Upper lobe of right lung (tissue), 1 donor: Measurements from ENCODE around the gene EFCAB5. TPM values are rescaled to one million over a fixed set of nuclear protein-coding genes. Genes with fewer than 3 reads are reported as not detected.

Source experiments
- ATAC-seq: fragments of 200-7000 bp; cut with Tn5 transposase; one replicate; pipeline ENCODE4 v1.9.1; 2020; ENCODE audit warnings: mild to moderate bottlenecking, moderate library complexity
- DNase-seq: peaks from one replicate; pipeline ENCODE4 v3.0.0-alpha.2; 2020
- H3K27ac ChIP-seq: fragments of 200-600 bp; one replicate; pipeline ENCODE4 v1.8.0; 2022
- H3K27me3 ChIP-seq: fragments of 200-600 bp; one replicate; pipeline ENCODE4 v1.8.0; 2022; ENCODE audit warnings: mild to moderate bottlenecking
- H3K36me3 ChIP-seq: fragments of 200-600 bp; one replicate; pipeline ENCODE4 v1.8.0; 2022
- H3K4me1 ChIP-seq: fragments of 200-600 bp; one replicate; pipeline ENCODE4 v1.8.0; 2022
- H3K4me3 ChIP-seq: fragments of 200-600 bp; one replicate; pipeline ENCODE4 v1.8.0; 2022; ENCODE audit warnings: mild to moderate bottlenecking
- H3K9me3 ChIP-seq: fragments of 200-600 bp; one replicate; pipeline ENCODE4 v1.8.0; 2022
- intact Hi-C: fragments of 100-400 bp; cut with DNase I; formaldehyde crosslinking; loops from one replicate; pipeline ENCODE4 v1.11.0; 2022
- total RNA-seq: library from RNA; stranded (reverse); fragmentation: NEBNext Ultra II Directional; extraction: Animal tissue kit (Norgen Biotek cat#: 25700); gene quantifications from one replicate; pipeline ENCODE4 v1.2.1, GENCODE V29; 2021
- TF ChIP-seq, protein P1 (sequence below): fragments of 200-600 bp; IDR thresholded peaks from one replicate; pipeline ENCODE4 v1.8.0; 2022; ENCODE audit warnings: antibody characterized with exemption
- donor health status: DM: no; HTN: yes; CAD: no; lungs with severe emphysema.

Gene EFCAB5
- total RNA-seq, 1 donor from 2014 or later = 1.1 TPM

DNA sequence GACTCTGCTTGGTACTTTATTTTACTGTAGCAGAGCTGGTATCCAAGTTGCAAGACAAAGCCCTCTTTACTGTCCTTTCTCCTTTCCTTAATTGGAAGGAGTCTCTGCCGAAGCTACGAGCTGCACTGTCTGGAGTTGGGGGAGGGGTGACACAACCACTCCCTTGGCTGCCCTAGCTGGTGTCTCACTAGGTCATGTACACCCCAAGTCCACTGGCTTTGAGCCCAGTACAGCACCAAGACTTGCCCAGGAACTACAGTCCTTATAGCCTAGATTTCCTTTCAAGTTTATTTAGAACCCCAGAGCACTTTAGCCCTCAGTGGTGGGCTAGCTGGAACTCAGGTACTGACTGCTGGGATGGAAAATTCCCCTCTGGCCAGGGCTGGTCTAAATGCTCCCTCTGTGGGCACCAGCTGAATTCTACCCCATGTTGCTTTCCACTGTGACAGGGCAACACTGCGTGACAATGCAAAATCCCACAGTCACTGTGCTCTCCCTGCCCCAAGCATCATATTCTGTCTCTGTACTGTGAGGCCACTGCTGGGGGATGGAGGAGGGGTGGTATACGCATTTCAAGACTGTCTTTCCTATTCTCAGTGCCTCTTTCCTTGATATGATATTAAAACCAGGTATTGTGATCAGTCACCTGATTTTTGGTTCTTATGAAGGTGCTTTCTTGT is 18.4 kb downstream of the EFCAB5 start:
- Histone ChIP-seq H3K4me1 (no peaks in the 10 kb centered on the region), H3K27ac (no peak overlapping the region), H3K36me3 (no peaks in the 10 kb centered on the region), H3K4me3 (no peak overlapping the region), H3K9me3 (no peaks in the 10 kb centered on the region), H3K27me3 (no peaks in the 10 kb centered on the region)
- intact Hi-C loops = no loop called here
- DNase-seq = no peak
- TF ChIP-seq, protein P1, sequence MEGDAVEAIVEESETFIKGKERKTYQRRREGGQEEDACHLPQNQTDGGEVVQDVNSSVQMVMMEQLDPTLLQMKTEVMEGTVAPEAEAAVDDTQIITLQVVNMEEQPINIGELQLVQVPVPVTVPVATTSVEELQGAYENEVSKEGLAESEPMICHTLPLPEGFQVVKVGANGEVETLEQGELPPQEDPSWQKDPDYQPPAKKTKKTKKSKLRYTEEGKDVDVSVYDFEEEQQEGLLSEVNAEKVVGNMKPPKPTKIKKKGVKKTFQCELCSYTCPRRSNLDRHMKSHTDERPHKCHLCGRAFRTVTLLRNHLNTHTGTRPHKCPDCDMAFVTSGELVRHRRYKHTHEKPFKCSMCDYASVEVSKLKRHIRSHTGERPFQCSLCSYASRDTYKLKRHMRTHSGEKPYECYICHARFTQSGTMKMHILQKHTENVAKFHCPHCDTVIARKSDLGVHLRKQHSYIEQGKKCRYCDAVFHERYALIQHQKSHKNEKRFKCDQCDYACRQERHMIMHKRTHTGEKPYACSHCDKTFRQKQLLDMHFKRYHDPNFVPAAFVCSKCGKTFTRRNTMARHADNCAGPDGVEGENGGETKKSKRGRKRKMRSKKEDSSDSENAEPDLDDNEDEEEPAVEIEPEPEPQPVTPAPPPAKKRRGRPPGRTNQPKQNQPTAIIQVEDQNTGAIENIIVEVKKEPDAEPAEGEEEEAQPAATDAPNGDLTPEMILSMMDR = no peak
- ATAC-seq = no peak

DNA sequence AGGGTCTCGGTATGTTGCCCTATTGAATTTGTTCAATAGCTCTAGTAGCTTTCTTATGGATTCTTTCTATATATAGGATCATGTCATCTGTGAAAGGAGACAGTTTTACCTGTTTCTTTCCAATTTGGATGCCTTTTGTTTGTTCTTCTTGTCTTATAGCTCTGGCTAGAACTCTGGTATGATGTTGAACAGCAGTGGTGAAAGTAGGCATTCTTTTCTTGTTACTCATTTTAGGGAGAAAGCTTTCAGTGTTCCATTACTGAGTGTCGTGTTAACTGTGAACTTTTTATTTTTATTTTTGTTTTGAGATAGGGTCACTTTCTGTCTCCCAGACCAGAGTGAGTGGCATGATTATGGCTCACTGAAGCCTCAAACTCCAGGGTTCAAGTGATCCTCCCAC is 21.2 kb downstream of the EFCAB5 start:
- H3K27me3 ChIP-seq = no peaks in the 10 kb centered on the region
- no peak overlapping the region for H3K27ac ChIP-seq
- no peaks in the 10 kb centered on the region for H3K36me3 ChIP-seq
- DNase-seq (no peak), ATAC-seq (no peak)
- intact Hi-C loops = no loop called here
- H3K4me3 ChIP-seq = no peak overlapping the region
- H3K9me3 ChIP-seq = no peaks in the 10 kb centered on the region
- no peaks in the 10 kb centered on the region for H3K4me1 ChIP-seq
- TF ChIP-seq, protein P1 = no peak

DNA sequence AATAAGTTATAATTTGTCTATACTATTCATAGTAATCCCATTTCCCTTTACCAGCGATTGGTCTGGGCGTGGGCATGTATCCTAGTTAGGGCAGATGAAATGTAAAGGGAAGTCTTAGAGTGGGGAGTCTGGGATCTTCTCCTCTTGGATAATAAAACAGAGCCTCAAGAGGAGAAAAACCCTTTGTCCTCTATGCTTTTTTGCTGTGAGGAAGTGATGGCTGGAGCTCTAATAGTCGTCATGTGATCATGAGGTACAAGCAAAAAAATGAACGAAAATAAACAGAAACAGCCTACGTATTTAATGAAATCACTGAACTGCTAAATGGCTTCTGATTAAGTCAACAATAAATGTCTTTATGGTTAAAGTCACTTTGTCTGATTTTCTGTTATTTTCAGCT is 26.8 kb downstream of the EFCAB5 start:
- H3K4me1 ChIP-seq = no peaks in the 10 kb centered on the region
- H3K36me3 ChIP-seq = no peaks in the 10 kb centered on the region
- H3K27ac ChIP-seq = no peak overlapping the region
- H3K27me3 ChIP-seq = no peaks in the 10 kb centered on the region
- no peaks in the 10 kb centered on the region for H3K9me3 ChIP-seq
- H3K4me3 ChIP-seq = no peak overlapping the region
- DNase-seq (no peak), ATAC-seq (no peak)
- intact Hi-C loops = no loop called here
- TF ChIP-seq, protein P1 = no peak

DNA sequence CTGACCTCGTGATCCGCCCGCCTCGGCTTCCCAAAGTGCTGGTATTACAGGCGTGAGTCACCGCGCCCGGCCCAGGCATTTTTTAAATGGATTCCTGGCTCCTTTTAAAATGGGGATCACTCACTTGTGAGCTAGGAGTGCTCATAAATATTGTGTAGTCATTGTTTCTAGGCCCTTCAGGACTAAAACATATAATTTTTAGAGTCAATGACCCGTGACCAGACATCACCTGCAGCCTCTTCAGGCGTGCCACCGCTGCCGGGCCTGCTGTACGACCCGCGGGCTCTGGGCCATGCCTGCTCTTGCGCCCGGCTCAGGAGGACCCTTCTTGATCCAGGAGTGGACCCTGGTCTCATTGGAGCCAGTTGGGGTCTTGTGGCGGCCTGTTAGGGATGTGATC is 30.8 kb downstream of the EFCAB5 start:
- Histone ChIP-seq H3K4me1 (no peaks in the 10 kb centered on the region), H3K27ac (no peak overlapping the region), H3K27me3 (no peaks in the 10 kb centered on the region), H3K4me3 (no peak overlapping the region), H3K9me3 (no peaks in the 10 kb centered on the region), H3K36me3 (no peaks in the 10 kb centered on the region)
- intact Hi-C loops = no loop called here
- ATAC-seq (no peak), DNase-seq (no peak)
- TF ChIP-seq, protein P1 = no peak

DNA sequence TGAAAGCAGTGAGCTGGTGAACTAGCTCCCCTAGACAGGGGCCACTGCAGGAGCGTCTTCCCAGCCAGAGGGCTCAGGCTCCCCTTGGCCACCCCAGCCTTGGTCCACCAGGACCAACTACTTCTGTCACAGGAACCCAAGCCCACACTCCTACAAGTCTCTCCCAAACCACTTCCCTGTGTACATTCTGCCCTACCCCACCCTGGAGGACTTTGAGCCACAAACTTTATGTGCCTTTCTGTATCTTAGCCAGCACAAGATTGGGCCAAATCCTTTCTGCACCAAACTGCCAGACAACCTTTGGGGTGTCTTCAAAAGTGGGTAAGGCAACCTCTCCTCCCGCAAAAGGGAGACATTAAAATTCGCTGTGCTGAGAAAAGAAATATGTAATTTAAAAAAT is 31.6 kb downstream of the EFCAB5 start:
- no peak overlapping the region for H3K27ac ChIP-seq
- DNase-seq = no peak
- intact Hi-C loops = no loop called here

More for the DNA sequence above, 31.6 kb downstream of the EFCAB5 start:
- Histone ChIP-seq H3K36me3 (no peaks in the 10 kb centered on the region), H3K4me3 (no peak overlapping the region), H3K4me1 (no peaks in the 10 kb centered on the region), H3K27me3 (no peaks in the 10 kb centered on the region), H3K9me3 (no peaks in the 10 kb centered on the region)
- TF ChIP-seq, protein P1 = no peak
- ATAC-seq = no peak
